ENCODE measurements around the gene CARS2. TPM values are rescaled to one million over a fixed set of nuclear protein-coding genes. Genes with fewer than 3 reads are reported as not detected.

The CARS2 gene
- total RNA-seq, 6 experiments from 2014 or later: 22.0 to 53.2 (median 27.3) TPM

- no peak for ATAC-seq
- H3K27me3 ChIP-seq: no peaks in the 10 kb centered on the region
- 91% methylated on average over 6 of the region's 14 CpGs for WGBS (ENCODE audit: insufficient coverage, low coverage, low lambda C conversion rate, missing lambda C conversion rate)
- TF ChIP-seq POLR2A (IDR thresholded peaks at IDR 0.05): no peak
- TF ChIP-seq, protein P1, sequence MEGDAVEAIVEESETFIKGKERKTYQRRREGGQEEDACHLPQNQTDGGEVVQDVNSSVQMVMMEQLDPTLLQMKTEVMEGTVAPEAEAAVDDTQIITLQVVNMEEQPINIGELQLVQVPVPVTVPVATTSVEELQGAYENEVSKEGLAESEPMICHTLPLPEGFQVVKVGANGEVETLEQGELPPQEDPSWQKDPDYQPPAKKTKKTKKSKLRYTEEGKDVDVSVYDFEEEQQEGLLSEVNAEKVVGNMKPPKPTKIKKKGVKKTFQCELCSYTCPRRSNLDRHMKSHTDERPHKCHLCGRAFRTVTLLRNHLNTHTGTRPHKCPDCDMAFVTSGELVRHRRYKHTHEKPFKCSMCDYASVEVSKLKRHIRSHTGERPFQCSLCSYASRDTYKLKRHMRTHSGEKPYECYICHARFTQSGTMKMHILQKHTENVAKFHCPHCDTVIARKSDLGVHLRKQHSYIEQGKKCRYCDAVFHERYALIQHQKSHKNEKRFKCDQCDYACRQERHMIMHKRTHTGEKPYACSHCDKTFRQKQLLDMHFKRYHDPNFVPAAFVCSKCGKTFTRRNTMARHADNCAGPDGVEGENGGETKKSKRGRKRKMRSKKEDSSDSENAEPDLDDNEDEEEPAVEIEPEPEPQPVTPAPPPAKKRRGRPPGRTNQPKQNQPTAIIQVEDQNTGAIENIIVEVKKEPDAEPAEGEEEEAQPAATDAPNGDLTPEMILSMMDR (IDR thresholded peaks at IDR 0.05): no peak
- no peak overlapping the region for H3K27ac ChIP-seq
- no peaks in the 10 kb centered on the region for H3K9me3 ChIP-seq
- no peak for DNase-seq
- H3K4me3 ChIP-seq: no peak overlapping the region
- H3K4me1 ChIP-seq: no peaks in the 10 kb centered on the region
- peaks cover 0 to 8% (median 4%) of the 10 kb centered on the region in 4 donors for H3K36me3 ChIP-seq
- intact Hi-C loops (cut with DNase I): loop anchor here in 1 of 2 donors (10.0 kb wide), 1 partner anchor 831 kb away; no protein-coding TSS in a partner anchor
Measured at GRCh38 chr13:110653851-110654250, 52.1 kb downstream of the CARS2 start.

DNA sequence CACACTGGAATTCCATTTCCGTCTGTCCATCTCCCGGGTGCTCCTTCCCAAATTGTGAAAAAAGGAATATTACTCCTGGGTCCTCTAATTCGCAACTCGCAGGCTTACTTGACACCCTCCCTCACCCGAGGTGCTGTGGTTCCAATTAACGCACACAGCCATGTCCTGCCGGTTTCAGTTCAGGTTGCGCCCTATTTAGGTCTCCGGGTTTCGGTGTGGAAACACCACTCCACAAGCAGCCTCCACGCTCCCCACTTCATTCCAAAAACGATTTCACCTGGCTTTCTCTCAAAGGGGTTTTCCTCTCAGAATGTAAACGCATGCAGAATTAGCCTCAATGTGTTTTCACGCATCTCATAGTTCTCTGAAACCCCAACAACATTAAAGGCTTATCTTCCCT is 52.6 kb downstream of the CARS2 start:
- 86% methylated on average over 14 of the region's 14 CpGs for WGBS (ENCODE audit: insufficient coverage, low coverage, low lambda C conversion rate, missing lambda C conversion rate)
- Histone ChIP-seq H3K27ac (no peak overlapping the region), H3K4me3 (no peak overlapping the region), H3K27me3 (no peaks in the 10 kb centered on the region), H3K36me3 (peaks cover 0 to 8% (median 4%) of the 10 kb centered on the region in 4 donors), H3K4me1 (no peaks in the 10 kb centered on the region), H3K9me3 (no peaks in the 10 kb centered on the region)
- intact Hi-C loops (cut with DNase I): loop anchor here in 1 of 2 donors (10.0 kb wide), 1 partner anchor 832 kb away; no protein-coding TSS in a partner anchor
- DNase-seq (no peak), ATAC-seq (no peak)
- TF ChIP-seq, protein P1 (IDR thresholded peaks at IDR 0.05): no peak
- TF ChIP-seq POLR2A (IDR thresholded peaks at IDR 0.05): no peak

- intact Hi-C loops (cut with DNase I): loop anchor here in 1 of 2 donors (10.0 kb wide), 1 partner anchor 832 kb away; no protein-coding TSS in a partner anchor
- no peak for DNase-seq
- Histone ChIP-seq H3K27ac (no peak overlapping the region), H3K36me3 (peaks cover 0 to 8% (median 2%) of the 10 kb centered on the region in 4 donors), H3K9me3 (no peaks in the 10 kb centered on the region), H3K4me3 (no peak overlapping the region), H3K4me1 (no peaks in the 10 kb centered on the region), H3K27me3 (no peaks in the 10 kb centered on the region)
- no peak for ATAC-seq
- TF ChIP-seq, protein P1 (IDR thresholded peaks at IDR 0.05): no peak
- TF ChIP-seq POLR2A (IDR thresholded peaks at IDR 0.05): no peak
- no CpG with 5 or more reads among the region's 10 CpGs for WGBS (ENCODE audit: insufficient coverage, low coverage, low lambda C conversion rate, missing lambda C conversion rate)
Measured at GRCh38 chr13:110652764-110653163, 53.2 kb downstream of the CARS2 start.

DNA sequence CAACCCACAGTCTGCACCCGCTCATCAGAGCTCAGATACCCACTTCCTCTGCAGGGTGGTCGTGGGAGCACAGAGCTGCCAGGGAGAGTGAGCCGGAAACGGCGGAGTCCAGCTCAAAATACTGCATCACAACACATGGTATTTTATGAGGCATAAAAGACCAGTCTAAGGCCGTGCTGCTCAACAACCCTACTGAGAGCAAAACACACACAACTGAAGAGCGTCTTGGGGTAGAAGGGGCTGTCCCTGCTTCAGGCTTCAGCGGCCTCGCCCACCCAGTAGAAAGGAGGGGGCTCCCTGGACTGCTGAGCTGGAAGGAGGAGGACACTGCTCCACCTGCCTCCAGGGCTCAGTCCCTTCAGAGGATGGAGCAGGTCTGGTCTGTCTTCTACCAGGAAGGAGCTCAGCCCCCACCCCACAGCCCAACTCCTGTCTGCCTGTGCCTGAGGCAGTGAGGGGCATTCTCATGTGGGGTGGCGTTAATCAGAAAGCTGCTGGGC is 53.6 kb downstream of the CARS2 start:
- no peaks in the 10 kb centered on the region for H3K27me3 ChIP-seq
- intact Hi-C loops (cut with DNase I): loop anchor here in 1 of 2 donors (10.0 kb wide), 1 partner anchor 833 kb away; no protein-coding TSS in a partner anchor
- TF ChIP-seq, protein P1 (IDR thresholded peaks at IDR 0.05): no peak
- no peak for TF ChIP-seq POLR2A (IDR thresholded peaks at IDR 0.05)
- no peaks in the 10 kb centered on the region for H3K4me1 ChIP-seq
- no peak for DNase-seq
- no peak for ATAC-seq
- peaks cover 0 to 8% (median 2%) of the 10 kb centered on the region in 4 donors for H3K36me3 ChIP-seq
- H3K4me3 ChIP-seq: no peak overlapping the region
- H3K27ac ChIP-seq: no peak overlapping the region
- WGBS (ENCODE audit: insufficient coverage, low coverage, low lambda C conversion rate, missing lambda C conversion rate): 100% methylated on average over 1 of the region's 10 CpGs
- no peaks in the 10 kb centered on the region for H3K9me3 ChIP-seq
